GM12875 (cell line): ENCODE measurements around the gene RAP1A.

Source experiments
- H3K4me3 ChIP-seq: one replicate; pipeline ENCODE4 v1.5.1; 2011; ENCODE audit warnings: low read depth, low read length, control low read depth
- TF ChIP-seq, protein P1 (sequence below): IDR thresholded peaks from 2 replicates; pipeline ENCODE4 v1.5.1; 2011; ENCODE audit warnings: low read depth, mild to moderate bottlenecking, control low read depth, inconsistent platforms, low read length, moderate library complexity, borderline replicate concordance; ENCODE audit not compliant: insufficient read depth

Gene RAP1A

DNA sequence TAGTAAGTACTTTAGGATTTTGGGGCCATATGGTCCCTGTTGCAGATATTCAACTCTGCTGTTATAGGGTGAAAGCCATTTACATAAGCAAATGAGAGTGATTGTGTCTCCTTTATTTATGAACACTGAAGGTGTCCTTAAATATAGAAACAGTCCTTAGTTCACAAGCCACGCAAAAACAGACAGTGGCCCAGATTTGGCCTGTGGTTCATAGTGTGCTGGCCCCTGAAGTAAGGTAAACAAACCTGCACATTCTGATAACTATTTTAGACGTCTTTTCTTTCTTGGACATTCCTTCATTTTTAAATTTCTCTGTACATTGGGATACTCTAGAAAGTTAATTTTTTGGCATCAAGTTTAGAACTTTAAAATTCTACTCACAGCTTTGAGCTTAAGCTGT, 23.5 kb downstream of the RAP1A start:
- H3K4me3 ChIP-seq = no peak overlapping the region
- TF ChIP-seq, protein P1, sequence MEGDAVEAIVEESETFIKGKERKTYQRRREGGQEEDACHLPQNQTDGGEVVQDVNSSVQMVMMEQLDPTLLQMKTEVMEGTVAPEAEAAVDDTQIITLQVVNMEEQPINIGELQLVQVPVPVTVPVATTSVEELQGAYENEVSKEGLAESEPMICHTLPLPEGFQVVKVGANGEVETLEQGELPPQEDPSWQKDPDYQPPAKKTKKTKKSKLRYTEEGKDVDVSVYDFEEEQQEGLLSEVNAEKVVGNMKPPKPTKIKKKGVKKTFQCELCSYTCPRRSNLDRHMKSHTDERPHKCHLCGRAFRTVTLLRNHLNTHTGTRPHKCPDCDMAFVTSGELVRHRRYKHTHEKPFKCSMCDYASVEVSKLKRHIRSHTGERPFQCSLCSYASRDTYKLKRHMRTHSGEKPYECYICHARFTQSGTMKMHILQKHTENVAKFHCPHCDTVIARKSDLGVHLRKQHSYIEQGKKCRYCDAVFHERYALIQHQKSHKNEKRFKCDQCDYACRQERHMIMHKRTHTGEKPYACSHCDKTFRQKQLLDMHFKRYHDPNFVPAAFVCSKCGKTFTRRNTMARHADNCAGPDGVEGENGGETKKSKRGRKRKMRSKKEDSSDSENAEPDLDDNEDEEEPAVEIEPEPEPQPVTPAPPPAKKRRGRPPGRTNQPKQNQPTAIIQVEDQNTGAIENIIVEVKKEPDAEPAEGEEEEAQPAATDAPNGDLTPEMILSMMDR = no peak

DNA sequence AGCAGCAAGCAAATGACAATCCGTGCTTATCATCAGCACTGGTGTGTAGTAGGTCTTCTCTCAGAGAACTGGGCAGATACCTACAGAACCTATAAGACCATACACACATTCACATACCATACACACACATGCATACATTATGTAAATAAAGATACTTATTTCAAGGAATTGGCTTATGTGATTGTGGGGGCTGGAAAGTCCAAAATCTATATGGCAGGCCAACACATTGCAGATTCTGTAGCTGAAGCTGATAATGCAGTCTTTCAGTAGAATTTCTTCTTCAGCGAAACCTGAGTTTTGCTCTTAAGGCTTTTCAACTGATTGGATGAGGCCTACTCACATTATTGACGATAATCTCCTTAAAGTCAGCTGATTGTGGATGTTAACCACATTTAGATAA, 24.1 kb downstream of the RAP1A start:
- TF ChIP-seq, protein P1 = no peak
- H3K4me3 ChIP-seq = no peak overlapping the region

DNA sequence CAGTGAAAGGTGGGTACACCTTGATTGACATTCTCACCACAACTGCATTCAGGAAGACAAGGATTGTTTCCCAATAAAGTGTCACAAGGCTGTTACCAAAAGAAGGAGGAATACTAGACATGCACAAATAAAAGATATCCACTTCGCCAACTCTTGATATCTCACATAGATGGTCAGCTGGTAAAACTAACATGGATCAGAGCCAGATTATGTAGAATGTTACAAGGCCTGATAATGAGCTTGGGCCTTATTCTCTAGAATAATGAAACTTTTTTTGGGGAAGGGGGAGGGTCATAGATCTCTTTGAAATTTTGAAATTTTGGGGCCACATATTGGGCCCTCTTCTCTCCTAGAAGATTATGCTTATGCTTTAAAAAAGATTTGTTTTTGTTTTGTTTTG, 24.9 kb downstream of the RAP1A start:
- H3K4me3 ChIP-seq = no peak overlapping the region
- TF ChIP-seq, protein P1 = no peak

DNA sequence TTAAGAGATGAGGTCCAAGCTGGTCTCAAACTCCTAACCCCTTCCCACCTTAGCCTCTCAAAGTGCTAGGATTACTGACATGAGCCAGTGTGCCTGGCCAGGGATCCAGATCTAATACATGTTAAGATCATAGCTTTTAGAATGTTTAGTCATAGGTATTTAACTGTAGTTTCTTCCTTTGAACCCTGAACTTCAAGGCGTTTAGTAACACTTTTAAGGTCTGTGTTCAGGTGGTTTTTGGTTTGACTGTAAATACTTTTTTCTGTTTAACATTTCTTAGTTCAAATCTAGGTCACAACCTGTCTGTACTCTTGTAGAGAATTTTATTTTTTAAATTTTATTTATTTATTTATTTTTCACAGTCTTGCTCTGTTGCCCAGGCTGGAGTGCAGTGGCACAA, 28.1 kb downstream of the RAP1A start:
- no peak overlapping the region for H3K4me3 ChIP-seq
- TF ChIP-seq, protein P1 = no peak

DNA sequence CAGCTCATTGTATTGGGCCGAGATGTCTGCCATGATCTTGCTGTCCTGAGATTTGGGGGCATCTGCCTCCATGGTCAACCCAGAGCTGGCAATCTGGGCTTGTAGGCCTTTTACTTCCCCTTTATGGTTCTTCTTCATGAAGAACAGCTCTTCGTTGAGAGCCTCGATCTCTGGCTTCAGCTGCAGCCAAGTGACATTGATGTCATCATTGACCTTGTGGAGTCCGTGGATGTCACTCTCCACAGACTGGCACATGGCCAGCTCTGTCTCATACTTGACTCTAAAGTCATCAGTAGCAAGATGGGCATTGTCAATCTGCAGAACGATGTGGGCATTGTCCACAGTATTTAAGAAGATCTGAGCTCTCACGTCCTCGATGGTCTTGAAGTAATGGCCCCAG, 29.2 kb downstream of the RAP1A start:
- no peak overlapping the region for H3K4me3 ChIP-seq
- TF ChIP-seq, protein P1 = no peak

GRCh38 chr1:111649227-111649626, 29.6 kb downstream of the RAP1A start:
- H3K4me3 ChIP-seq = no peak overlapping the region
- TF ChIP-seq, protein P1 = no peak

DNA sequence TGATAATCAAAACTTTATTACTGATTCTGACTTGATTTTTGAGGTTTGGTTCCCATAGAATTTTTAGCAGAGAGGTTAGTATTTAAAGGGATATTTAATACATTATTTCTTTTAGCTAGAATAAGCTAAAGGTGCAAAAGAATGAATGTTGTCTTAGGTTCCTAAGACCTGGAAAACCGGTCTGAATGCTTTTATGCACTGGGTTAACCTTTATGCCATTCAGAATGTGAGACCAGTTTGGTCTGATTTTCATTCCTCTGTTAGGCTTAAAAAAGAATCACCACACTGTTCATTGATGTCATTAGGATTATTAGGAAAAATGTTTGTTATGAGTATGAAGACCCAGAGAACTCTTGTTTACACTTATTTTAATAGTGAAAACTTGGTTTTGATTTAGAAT, 30.1 kb downstream of the RAP1A start:
- TF ChIP-seq, protein P1 = no peak
- no peak overlapping the region for H3K4me3 ChIP-seq
